GM19372 (cell line): ENCODE data around the gene ACMSD.
"Not testable (repeated sequence)": the region's sequence is repeated elsewhere in the genome, so short reads cannot be mapped to it uniquely, and the experiment has no call there.

ENCODE experiments used
- ATAC-seq: cut with Tn5 transposase; IDR thresholded peaks from one replicate; pipeline ENCODE4 v1.9.1; 2021; ENCODE audit warnings: mild to moderate bottlenecking, low read depth, moderate library complexity; ENCODE audit not compliant: unreplicated experiment

Gene ACMSD

GRCh38 chr2:134846213-134846612 lies 7.8 kb downstream of the ACMSD start:
- no peak for ATAC-seq

- not testable (repeated sequence) for ATAC-seq
These were observed 9.2 kb downstream of the ACMSD start for GRCh38 chr2:134847582-134847981.

GRCh38 chr2:134852518-134852917 lies 14.1 kb downstream of the ACMSD start:
- ATAC-seq: no peak

- ATAC-seq: no peak
These were observed 17.3 kb downstream of the ACMSD start for GRCh38 chr2:134855709-134856108.

GRCh38 chr2:134858245-134858644 lies 19.8 kb downstream of the ACMSD start:
- ATAC-seq: no peak

- ATAC-seq: no peak
These were observed 22.8 kb downstream of the ACMSD start for GRCh38 chr2:134861173-134861572.

- no peak for ATAC-seq
These were observed 23.7 kb downstream of the ACMSD start for GRCh38 chr2:134862069-134862468.

GRCh38 chr2:134862674-134863073 lies 24.3 kb downstream of the ACMSD start:
- no peak for ATAC-seq

- ATAC-seq: no peak
These were observed 25.0 kb downstream of the ACMSD start for GRCh38 chr2:134863446-134863845.

GRCh38 chr2:134865067-134865787 lies 26.8 kb downstream of the ACMSD start:
- ATAC-seq: no peak

- ATAC-seq: no peak
These were observed 28.2 kb downstream of the ACMSD start for GRCh38 chr2:134866498-134867099.

GRCh38 chr2:134869946-134870736 lies 31.7 kb downstream of the ACMSD start:
- ATAC-seq: no peak

- ATAC-seq: no peak
These were observed 34.7 kb downstream of the ACMSD start for GRCh38 chr2:134873152-134873551.

- no peak for ATAC-seq
These were observed 36.9 kb downstream of the ACMSD start for GRCh38 chr2:134875309-134875708.

- no peak for ATAC-seq
These were observed 44.4 kb downstream of the ACMSD start for GRCh38 chr2:134882773-134883172.

- ATAC-seq: no peak
These were observed 45.3 kb downstream of the ACMSD start for GRCh38 chr2:134883552-134884293.

GRCh38 chr2:134884435-134884834 lies 46.0 kb downstream of the ACMSD start:
- ATAC-seq: no peak

GRCh38 chr2:134892282-134893035 lies 54.0 kb downstream of the ACMSD start:
- no peak for ATAC-seq

- no peak for ATAC-seq
These were observed 59.5 kb downstream of the ACMSD start for GRCh38 chr2:134897932-134898331.

- ATAC-seq: no peak
These were observed 60.8 kb downstream of the ACMSD start for GRCh38 chr2:134899204-134899603.
